Naive B cell (primary cell): ENCODE measurements around the gene SGPP1. TPM values are rescaled to one million over a fixed set of nuclear protein-coding genes. Genes with fewer than 3 reads are reported as not detected.

Experiments used
- ATAC-seq, 2 donors: fragments of 150-1000 bp; cut with Tn5 transposase; 2 replicates each; pipeline ENCODE4 v1.10.0; 2021; ENCODE audit warnings: low read depth in 2 of 2, mild to moderate bottlenecking in 2 of 2, moderate library complexity in 2 of 2
- DNase-seq: peaks from one replicate; pipeline ENCODE4 v3.0.0; 2022
- H3K27ac Mint-ChIP-seq, 6 donors: one replicate each; pipeline ENCODE4 v1.8.0; 2020 to 2022; ENCODE audit warnings: mild to moderate bottlenecking in 6 of 6, mixed read lengths in 6 of 6, moderate library complexity in 5 of 6, inconsistent platforms in 2 of 6
- H3K27me3 Mint-ChIP-seq, 3 donors: one replicate each; pipeline ENCODE4 v1.8.0; 2021 to 2022; ENCODE audit warnings: mixed read lengths in 3 of 3, mild to moderate bottlenecking in 1 of 3
- H3K36me3 Mint-ChIP-seq, 2 donors: one replicate each; pipeline ENCODE4 v1.8.0; 2020 to 2022; ENCODE audit warnings: mixed read lengths in 2 of 2, inconsistent platforms in 1 of 2, mild to moderate bottlenecking in 1 of 2
- H3K4me1 Mint-ChIP-seq, 3 donors: one replicate each; pipeline ENCODE4 v1.8.0; 2020 to 2022; ENCODE audit warnings: mixed read lengths in 3 of 3, inconsistent platforms in 1 of 3, mild to moderate bottlenecking in 1 of 3, moderate library complexity in 1 of 3
- H3K4me3 Mint-ChIP-seq, 8 donors: one replicate each; pipeline ENCODE4 v1.8.0; 2020 to 2022; ENCODE audit warnings: mild to moderate bottlenecking in 8 of 8, mixed read lengths in 8 of 8, moderate library complexity in 8 of 8, inconsistent platforms in 2 of 8
- H3K9me3 Mint-ChIP-seq, 7 donors: one replicate each; pipeline ENCODE4 v1.8.0; 2020 to 2022; ENCODE audit warnings: mixed read lengths in 7 of 7, mild to moderate bottlenecking in 5 of 7, inconsistent platforms in 2 of 7, moderate library complexity in 1 of 7
- polyA plus RNA-seq, 6 donors: library from polyadenylated mRNA; unstranded; fragments of 300-500 nt; fragmentation: Illumina TruSeq; gene quantifications; one replicate each; pipeline ENCODE4 v1.2.3, GENCODE V29; 2021; ENCODE audit warnings: low read depth in 6 of 6

SGPP1 gene
- 10 to 100 TPM in 4 of 6 donors, 1 to 10 TPM in 2; 9.4 to 20.8 (median 13.2) TPM for polyA plus RNA-seq

GRCh38 chr14:63727736-63728728 lies at the start of gene SGPP1:
TSS of gene SGPP1 (minus strand) at chr14:63728065. CDS start at chr14:63727944, 121 bp downstream.
- ATAC-seq, result peak; percentile 88 to 89
- Mint-ChIP-seq H3K36me3 (peaks cover 5 to 6% of the 10 kb centered on the region in 2 donors), H3K4me1 (peaks cover 27 to 52% (median 36%) of the 10 kb centered on the region in 3 donors)

GRCh38 chr14:63777024-63777423 lies 49.2 kb upstream of the SGPP1 start:
- Mint-ChIP-seq H3K27me3 (peaks cover 0 to 7% (median 0%) of the 10 kb centered on the region in 3 donors), H3K27ac (no peak overlapping the region), H3K4me3 (no peak overlapping the region), H3K36me3 (no peaks in the 10 kb centered on the region), H3K9me3 (peaks cover 2 to 6% (median 3%) of the 10 kb centered on the region in 7 donors), H3K4me1 (no peaks in the 10 kb centered on the region)
- DNase-seq (no peak), ATAC-seq (no peak)

More at GRCh38 chr14:63727736-63728728, at the start of gene SGPP1:
- no peaks in the 10 kb centered on the region for H3K27me3 Mint-ChIP-seq
- H3K9me3 Mint-ChIP-seq, result no peaks in the 10 kb centered on the region
- DNase-seq, result peak; percentile 83
- H3K27ac Mint-ChIP-seq, result peak within 1 kb of the TSS; percentile 93 to 98 (median 96)
- peak within 1 kb of the TSS; percentile 92 to 100 (median 99) for H3K4me3 Mint-ChIP-seq

GRCh38 chr14:63773504-63773903 lies 45.6 kb upstream of the SGPP1 start:
- no peaks in the 10 kb centered on the region for H3K36me3 Mint-ChIP-seq
- peaks cover 2 to 6% (median 3%) of the 10 kb centered on the region in 7 donors for H3K9me3 Mint-ChIP-seq
- peaks cover 9 to 17% (median 12%) of the 10 kb centered on the region in 3 donors for H3K4me1 Mint-ChIP-seq
- no peaks in the 10 kb centered on the region for H3K27me3 Mint-ChIP-seq
- H3K27ac Mint-ChIP-seq, result no peak overlapping the region
- no peak overlapping the region for H3K4me3 Mint-ChIP-seq
- ATAC-seq, result no peak
- no peak for DNase-seq

GRCh38 chr14:63770187-63770807 lies 42.4 kb upstream of the SGPP1 start:
- H3K27ac Mint-ChIP-seq, result peak overlapping the region in 1 of 6 donors; percentile 39
- ATAC-seq, result peak; percentile 81 to 91
- no peaks in the 10 kb centered on the region for H3K9me3 Mint-ChIP-seq
- H3K27me3 Mint-ChIP-seq, result no peaks in the 10 kb centered on the region
- DNase-seq, result peak; percentile 47
- no peaks in the 10 kb centered on the region for H3K36me3 Mint-ChIP-seq
- peaks cover 10 to 17% (median 12%) of the 10 kb centered on the region in 3 donors for H3K4me1 Mint-ChIP-seq
- no peak overlapping the region for H3K4me3 Mint-ChIP-seq

- no peaks in the 10 kb centered on the region for H3K27me3 Mint-ChIP-seq
- no peak for ATAC-seq
- DNase-seq, result no peak
- peaks cover 0 to 4% (median 0%) of the 10 kb centered on the region in 7 donors for H3K9me3 Mint-ChIP-seq
- H3K27ac Mint-ChIP-seq, result peak overlapping the region in 1 of 6 donors; percentile 28
- H3K4me1 Mint-ChIP-seq, result peaks cover 10 to 17% (median 12%) of the 10 kb centered on the region in 3 donors
- no peaks in the 10 kb centered on the region for H3K36me3 Mint-ChIP-seq
- H3K4me3 Mint-ChIP-seq, result peak overlapping the region in 1 of 8 donors; percentile 44
Observed at GRCh38 chr14:63766611-63767010, 38.7 kb upstream of the SGPP1 start.

- Mint-ChIP-seq H3K27ac (no peak overlapping the region), H3K27me3 (no peaks in the 10 kb centered on the region), H3K36me3 (no peaks in the 10 kb centered on the region), H3K9me3 (peaks cover 0 to 4% (median 0%) of the 10 kb centered on the region in 7 donors), H3K4me1 (peaks cover 12 to 17% (median 16%) of the 10 kb centered on the region in 3 donors), H3K4me3 (no peak overlapping the region)
- no peak for ATAC-seq
- DNase-seq, result no peak
Observed at GRCh38 chr14:63764620-63765139, 36.8 kb upstream of the SGPP1 start.

- no peaks in the 10 kb centered on the region for H3K36me3 Mint-ChIP-seq
- ATAC-seq, result no peak
- H3K4me3 Mint-ChIP-seq, result no peak overlapping the region
- no peak for DNase-seq
- H3K27me3 Mint-ChIP-seq, result no peaks in the 10 kb centered on the region
- H3K4me1 Mint-ChIP-seq, result peaks cover 15 to 19% (median 18%) of the 10 kb centered on the region in 3 donors
- H3K27ac Mint-ChIP-seq, result no peak overlapping the region
- peaks cover 0 to 4% (median 0%) of the 10 kb centered on the region in 7 donors for H3K9me3 Mint-ChIP-seq
Observed at GRCh38 chr14:63764103-63764502, 36.2 kb upstream of the SGPP1 start.

- no peak overlapping the region for H3K27ac Mint-ChIP-seq
- DNase-seq (no peak), ATAC-seq (no peak)
- H3K9me3 Mint-ChIP-seq, result peaks cover 0 to 4% (median 0%) of the 10 kb centered on the region in 7 donors
- H3K4me3 Mint-ChIP-seq, result peak overlapping the region in 1 of 8 donors; percentile 36
- H3K36me3 Mint-ChIP-seq, result no peaks in the 10 kb centered on the region
- peaks cover 9 to 14% (median 12%) of the 10 kb centered on the region in 3 donors for H3K4me1 Mint-ChIP-seq
- no peaks in the 10 kb centered on the region for H3K27me3 Mint-ChIP-seq
Observed at GRCh38 chr14:63761351-63762117, 33.7 kb upstream of the SGPP1 start.

- ATAC-seq (peak; percentile 81 to 84), DNase-seq (no peak)
- Mint-ChIP-seq H3K27ac (peak overlapping the region in 4 of 6 donors; percentile 55 to 95 (median 82)), H3K36me3 (no peaks in the 10 kb centered on the region), H3K4me3 (peak overlapping the region in 4 of 8 donors; percentile 30 to 72 (median 56)), H3K4me1 (peaks cover 9 to 14% (median 12%) of the 10 kb centered on the region in 3 donors), H3K9me3 (peaks cover 0 to 3% (median 0%) of the 10 kb centered on the region in 7 donors), H3K27me3 (no peaks in the 10 kb centered on the region)
Observed at GRCh38 chr14:63760014-63760413, 32.1 kb upstream of the SGPP1 start.

GRCh38 chr14:63759456-63759855 lies 31.6 kb upstream of the SGPP1 start:
- peaks cover 9 to 14% (median 12%) of the 10 kb centered on the region in 3 donors for H3K4me1 Mint-ChIP-seq
- peak overlapping the region in 5 of 6 donors; percentile 21 to 91 (median 55) for H3K27ac Mint-ChIP-seq
- DNase-seq, result no peak
- H3K4me3 Mint-ChIP-seq, result peak overlapping the region; percentile 2 to 72 (median 51)
- ATAC-seq, result peak; percentile 88 to 91
- H3K27me3 Mint-ChIP-seq, result no peaks in the 10 kb centered on the region
- H3K36me3 Mint-ChIP-seq, result no peaks in the 10 kb centered on the region
- no peaks in the 10 kb centered on the region for H3K9me3 Mint-ChIP-seq

- DNase-seq (no peak), ATAC-seq (no peak)
- H3K27ac Mint-ChIP-seq, result no peak overlapping the region
- no peaks in the 10 kb centered on the region for H3K36me3 Mint-ChIP-seq
- H3K4me3 Mint-ChIP-seq, result no peak overlapping the region
- no peaks in the 10 kb centered on the region for H3K9me3 Mint-ChIP-seq
- no peaks in the 10 kb centered on the region for H3K27me3 Mint-ChIP-seq
- peaks cover 9 to 14% (median 12%) of the 10 kb centered on the region in 3 donors for H3K4me1 Mint-ChIP-seq
Observed at GRCh38 chr14:63757211-63757610, 29.3 kb upstream of the SGPP1 start.

GRCh38 chr14:63752449-63753169 lies 24.7 kb upstream of the SGPP1 start:
- H3K9me3 Mint-ChIP-seq, result no peaks in the 10 kb centered on the region
- no peaks in the 10 kb centered on the region for H3K27me3 Mint-ChIP-seq
- no peak for DNase-seq
- no peak overlapping the region for H3K27ac Mint-ChIP-seq
- no peak overlapping the region for H3K4me3 Mint-ChIP-seq
- H3K4me1 Mint-ChIP-seq, result peaks cover 1 to 12% (median 7%) of the 10 kb centered on the region in 3 donors
- no peak for ATAC-seq
- H3K36me3 Mint-ChIP-seq, result no peaks in the 10 kb centered on the region
